GM18526 (cell line): Measurements from ENCODE around the gene NDST3.

Source experiments
- POLR2A ChIP-seq: IDR thresholded peaks from 3 replicates; pipeline ENCODE4 v1.6.1; 2011; ENCODE audit not compliant: insufficient read length; ENCODE audit errors: extremely low read depth

The NDST3 gene

GRCh38 chr4:118124997-118125396, 90.7 kb downstream of the NDST3 start:
- no peak for TF ChIP-seq POLR2A

- TF ChIP-seq POLR2A, result no peak
Measured at GRCh38 chr4:118139241-118139640, 105.0 kb downstream of the NDST3 start.

- TF ChIP-seq POLR2A, result no peak
Measured at GRCh38 chr4:118141240-118141639, 107.0 kb downstream of the NDST3 start.

GRCh38 chr4:118154649-118155048, 120.4 kb downstream of the NDST3 start:
- TF ChIP-seq POLR2A, result no peak

- TF ChIP-seq POLR2A, result no peak
Measured at GRCh38 chr4:118155516-118155915, 121.2 kb downstream of the NDST3 start.

- TF ChIP-seq POLR2A, result no peak
Measured at GRCh38 chr4:118158763-118159375, 124.6 kb downstream of the NDST3 start.

GRCh38 chr4:118167306-118167705, 133.0 kb downstream of the NDST3 start:
- TF ChIP-seq POLR2A, result no peak

GRCh38 chr4:118171381-118171780, 137.1 kb downstream of the NDST3 start:
- TF ChIP-seq POLR2A, result no peak

- no peak for TF ChIP-seq POLR2A
Measured at GRCh38 chr4:118173126-118173525, 138.8 kb downstream of the NDST3 start.

GRCh38 chr4:118173956-118174725, 139.9 kb downstream of the NDST3 start:
- TF ChIP-seq POLR2A, result no peak

GRCh38 chr4:118175506-118175905, 141.2 kb downstream of the NDST3 start:
- no peak for TF ChIP-seq POLR2A

- TF ChIP-seq POLR2A, result no peak
Measured at GRCh38 chr4:118177126-118177525, 142.8 kb downstream of the NDST3 start.

- no peak for TF ChIP-seq POLR2A
Measured at GRCh38 chr4:118180776-118181175, 146.5 kb downstream of the NDST3 start.

GRCh38 chr4:118190903-118191302, 156.6 kb downstream of the NDST3 start:
- TF ChIP-seq POLR2A, result no peak

- TF ChIP-seq POLR2A, result no peak
Measured at GRCh38 chr4:118193421-118193820, 159.1 kb downstream of the NDST3 start.

GRCh38 chr4:118206627-118207026, 172.3 kb downstream of the NDST3 start:
- TF ChIP-seq POLR2A, result no peak

- no peak for TF ChIP-seq POLR2A
Measured at GRCh38 chr4:118213101-118213500, 178.8 kb downstream of the NDST3 start.

- no peak for TF ChIP-seq POLR2A
Measured at GRCh38 chr4:118215826-118216225, 181.5 kb downstream of the NDST3 start.
